Measurements from ENCODE around the gene EIF4G3.

EIF4G3 gene

DNA sequence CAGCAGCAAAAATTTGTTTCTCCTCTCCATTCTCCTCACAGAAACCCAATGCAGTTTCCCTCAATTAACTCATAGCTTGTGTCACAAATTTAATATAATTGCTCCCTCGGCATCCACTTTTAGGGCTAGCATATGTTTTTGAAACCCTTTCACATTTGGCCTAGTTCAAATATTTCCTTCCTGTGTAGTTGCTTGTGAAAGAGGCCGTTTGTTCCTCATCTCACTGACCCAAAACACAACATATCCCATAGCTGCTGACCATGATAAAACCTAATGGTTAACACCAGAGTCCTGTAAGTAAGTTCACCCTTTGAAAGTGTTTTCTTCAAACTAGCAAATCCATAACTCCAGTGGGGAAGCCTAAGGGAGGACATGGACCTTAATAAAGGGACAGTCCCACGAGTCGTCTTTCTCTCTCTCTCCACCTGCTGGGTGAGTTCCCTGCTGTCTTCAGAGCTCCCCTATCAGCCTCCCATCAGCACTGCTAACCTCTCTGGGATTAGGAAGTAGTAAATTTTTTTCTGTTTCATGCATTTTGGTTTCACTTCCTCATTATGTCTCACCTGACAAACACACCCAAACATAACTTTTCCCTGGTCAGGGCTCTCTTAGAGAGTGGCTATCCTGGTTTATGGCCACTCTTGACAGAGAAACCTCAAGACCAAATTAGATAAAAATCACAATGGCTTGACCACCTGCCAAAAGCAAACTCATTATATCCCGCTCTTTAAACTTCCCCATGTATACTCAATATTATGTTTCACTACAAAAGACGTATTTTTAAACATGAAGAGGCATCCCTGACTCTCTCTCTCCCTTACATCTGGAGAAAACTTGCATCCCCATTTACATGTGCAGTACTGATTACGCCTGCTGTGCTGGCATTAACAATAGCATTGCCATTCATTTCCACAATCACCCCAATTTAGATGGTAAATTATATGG lies 211.9 kb downstream of the EIF4G3 start:
- Mint-ChIP-seq H3K27me3 (ENCODE audit: low read depth) (no peaks in the 10 kb centered on the region), H3K4me1 (peaks cover 5% of the 10 kb centered on the region), H3K27ac (no peak overlapping the region), H3K4me3 (no peak overlapping the region), H3K36me3 (ENCODE audit: low read depth) (peaks cover 40% of the 10 kb centered on the region), H3K9me3 (no peaks in the 10 kb centered on the region)
- TF ChIP-seq, protein P1, sequence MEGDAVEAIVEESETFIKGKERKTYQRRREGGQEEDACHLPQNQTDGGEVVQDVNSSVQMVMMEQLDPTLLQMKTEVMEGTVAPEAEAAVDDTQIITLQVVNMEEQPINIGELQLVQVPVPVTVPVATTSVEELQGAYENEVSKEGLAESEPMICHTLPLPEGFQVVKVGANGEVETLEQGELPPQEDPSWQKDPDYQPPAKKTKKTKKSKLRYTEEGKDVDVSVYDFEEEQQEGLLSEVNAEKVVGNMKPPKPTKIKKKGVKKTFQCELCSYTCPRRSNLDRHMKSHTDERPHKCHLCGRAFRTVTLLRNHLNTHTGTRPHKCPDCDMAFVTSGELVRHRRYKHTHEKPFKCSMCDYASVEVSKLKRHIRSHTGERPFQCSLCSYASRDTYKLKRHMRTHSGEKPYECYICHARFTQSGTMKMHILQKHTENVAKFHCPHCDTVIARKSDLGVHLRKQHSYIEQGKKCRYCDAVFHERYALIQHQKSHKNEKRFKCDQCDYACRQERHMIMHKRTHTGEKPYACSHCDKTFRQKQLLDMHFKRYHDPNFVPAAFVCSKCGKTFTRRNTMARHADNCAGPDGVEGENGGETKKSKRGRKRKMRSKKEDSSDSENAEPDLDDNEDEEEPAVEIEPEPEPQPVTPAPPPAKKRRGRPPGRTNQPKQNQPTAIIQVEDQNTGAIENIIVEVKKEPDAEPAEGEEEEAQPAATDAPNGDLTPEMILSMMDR (IDR thresholded peaks at IDR 0.05; ENCODE audit: unreplicated experiment in 3 of 3): no peak

DNA sequence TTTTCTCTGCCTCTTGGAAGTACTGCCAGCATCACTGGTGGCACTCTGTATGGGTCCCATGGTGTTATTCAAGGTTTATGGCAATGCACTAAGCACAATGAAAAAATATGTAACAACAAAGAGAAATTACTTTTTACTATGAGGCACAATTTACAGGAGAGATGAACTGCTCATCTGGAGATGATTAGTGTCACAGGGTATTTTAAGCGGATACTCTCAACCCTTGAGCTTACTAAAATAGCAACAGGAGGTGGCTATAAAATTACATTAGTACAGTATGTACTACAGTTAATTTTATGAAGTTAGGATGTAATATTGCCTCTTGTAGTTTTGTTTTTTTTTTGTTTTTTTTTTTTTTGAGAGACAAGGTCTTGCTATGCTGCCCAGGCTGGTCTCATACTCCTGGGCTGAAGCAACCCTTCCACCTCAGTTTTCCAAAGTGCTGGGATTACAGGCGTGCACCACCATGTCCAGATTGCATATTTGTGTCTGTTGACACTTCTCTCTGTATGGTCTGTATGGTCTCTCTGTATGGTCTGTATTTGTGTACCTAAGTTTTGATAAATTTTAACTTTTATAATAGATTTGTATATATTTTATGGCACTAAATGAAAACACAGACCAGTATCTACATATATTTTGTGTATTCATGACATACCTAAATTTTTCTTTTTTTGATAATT lies 214.0 kb downstream of the EIF4G3 start:
- no peak overlapping the region for H3K4me3 Mint-ChIP-seq
- no peaks in the 10 kb centered on the region for H3K27me3 Mint-ChIP-seq (ENCODE audit: low read depth)
- no peaks in the 10 kb centered on the region for H3K9me3 Mint-ChIP-seq
- H3K36me3 Mint-ChIP-seq (ENCODE audit: low read depth): peaks cover 31% of the 10 kb centered on the region
- H3K27ac Mint-ChIP-seq: no peak overlapping the region
- TF ChIP-seq, protein P1 (IDR thresholded peaks at IDR 0.05; ENCODE audit: unreplicated experiment in 3 of 3): no peak
- H3K4me1 Mint-ChIP-seq: peaks cover 5% of the 10 kb centered on the region

DNA sequence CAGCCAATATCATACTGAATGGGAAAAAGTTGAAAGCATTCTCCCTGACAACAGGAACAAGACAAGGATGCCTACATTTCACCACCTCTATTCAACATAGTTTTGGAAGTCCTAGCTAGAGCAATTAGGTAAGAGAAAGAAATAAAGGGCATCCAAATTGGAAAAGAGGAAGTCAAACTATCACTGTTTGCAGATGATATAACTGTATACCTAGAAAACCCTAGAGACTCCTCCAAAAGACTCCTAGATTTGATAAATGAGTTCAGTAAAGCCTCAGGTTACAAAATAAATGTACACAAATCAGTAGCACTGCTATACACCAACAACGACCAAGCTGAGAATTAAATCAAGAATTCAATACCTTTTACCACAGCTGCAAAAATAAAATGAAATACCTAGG lies 218.3 kb downstream of the EIF4G3 start:
- peaks cover 5% of the 10 kb centered on the region for H3K4me1 Mint-ChIP-seq
- H3K9me3 Mint-ChIP-seq: no peaks in the 10 kb centered on the region
- no peak overlapping the region for H3K27ac Mint-ChIP-seq
- TF ChIP-seq, protein P1 (IDR thresholded peaks at IDR 0.05; ENCODE audit: unreplicated experiment in 3 of 3): no peak
- H3K27me3 Mint-ChIP-seq (ENCODE audit: low read depth): no peaks in the 10 kb centered on the region
- H3K36me3 Mint-ChIP-seq (ENCODE audit: low read depth): peaks cover 18% of the 10 kb centered on the region
- no peak overlapping the region for H3K4me3 Mint-ChIP-seq

DNA sequence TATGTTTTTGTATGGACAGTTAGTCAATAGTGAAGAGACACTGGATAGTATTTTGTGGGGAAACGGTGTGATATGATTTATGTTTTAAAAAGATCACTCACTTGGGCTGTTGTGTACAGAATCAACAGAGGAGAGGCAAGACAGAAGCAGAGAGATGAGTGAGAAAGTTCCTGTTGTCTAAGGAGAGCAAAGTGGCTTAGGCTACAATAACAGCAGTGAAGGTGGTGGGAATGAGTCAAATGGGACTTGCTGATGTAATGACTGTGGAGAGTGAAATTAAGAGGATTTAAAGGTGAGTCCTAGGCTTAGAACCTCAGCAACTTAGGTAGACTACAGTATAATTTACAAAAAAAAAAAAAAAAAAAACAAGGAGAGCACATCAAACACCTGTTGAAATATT lies 220.4 kb downstream of the EIF4G3 start:
- no peak overlapping the region for H3K27ac Mint-ChIP-seq
- TF ChIP-seq, protein P1 (IDR thresholded peaks at IDR 0.05; ENCODE audit: unreplicated experiment in 3 of 3): no peak
- H3K27me3 Mint-ChIP-seq (ENCODE audit: low read depth): no peaks in the 10 kb centered on the region
- no peaks in the 10 kb centered on the region for H3K9me3 Mint-ChIP-seq
- H3K4me1 Mint-ChIP-seq: no peaks in the 10 kb centered on the region
- peaks cover 20% of the 10 kb centered on the region for H3K36me3 Mint-ChIP-seq (ENCODE audit: low read depth)
- no peak overlapping the region for H3K4me3 Mint-ChIP-seq

DNA sequence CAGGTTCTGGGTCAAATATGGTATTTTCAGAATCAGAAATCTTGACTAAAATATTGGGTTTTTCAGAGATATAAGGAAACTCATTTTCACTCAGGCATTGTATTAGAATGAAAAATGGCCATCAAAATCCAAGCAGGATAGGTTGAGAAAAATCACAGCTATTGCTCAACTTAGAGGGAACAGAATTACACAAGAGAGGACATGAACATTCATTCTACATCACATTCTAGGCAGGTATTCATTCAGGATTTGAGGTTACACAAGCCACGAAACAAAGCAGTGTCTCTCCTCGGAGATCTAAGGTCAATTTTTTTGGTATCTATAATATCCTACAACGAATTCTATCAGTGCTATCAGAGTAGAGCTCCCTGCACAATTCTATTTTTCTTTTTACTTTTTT lies 226.0 kb downstream of the EIF4G3 start:
- peaks cover 23% of the 10 kb centered on the region for H3K36me3 Mint-ChIP-seq (ENCODE audit: low read depth)
- H3K9me3 Mint-ChIP-seq: no peaks in the 10 kb centered on the region
- TF ChIP-seq, protein P1 (IDR thresholded peaks at IDR 0.05; ENCODE audit: unreplicated experiment in 3 of 3): no peak
- no peak overlapping the region for H3K27ac Mint-ChIP-seq
- no peak overlapping the region for H3K4me3 Mint-ChIP-seq
- H3K27me3 Mint-ChIP-seq (ENCODE audit: low read depth): no peaks in the 10 kb centered on the region
- H3K4me1 Mint-ChIP-seq: no peaks in the 10 kb centered on the region

Measured in nephron (organoid).